ENCODE results near the gene SLC27A1.
A peak's percentile ranks its signal among the peaks of the same experiment; 100 is the strongest.
"Not testable (repeated sequence)": the region's sequence is repeated elsewhere in the genome, so short reads cannot be mapped to it uniquely, and the experiment has no call there.

Gene SLC27A1

DNA sequence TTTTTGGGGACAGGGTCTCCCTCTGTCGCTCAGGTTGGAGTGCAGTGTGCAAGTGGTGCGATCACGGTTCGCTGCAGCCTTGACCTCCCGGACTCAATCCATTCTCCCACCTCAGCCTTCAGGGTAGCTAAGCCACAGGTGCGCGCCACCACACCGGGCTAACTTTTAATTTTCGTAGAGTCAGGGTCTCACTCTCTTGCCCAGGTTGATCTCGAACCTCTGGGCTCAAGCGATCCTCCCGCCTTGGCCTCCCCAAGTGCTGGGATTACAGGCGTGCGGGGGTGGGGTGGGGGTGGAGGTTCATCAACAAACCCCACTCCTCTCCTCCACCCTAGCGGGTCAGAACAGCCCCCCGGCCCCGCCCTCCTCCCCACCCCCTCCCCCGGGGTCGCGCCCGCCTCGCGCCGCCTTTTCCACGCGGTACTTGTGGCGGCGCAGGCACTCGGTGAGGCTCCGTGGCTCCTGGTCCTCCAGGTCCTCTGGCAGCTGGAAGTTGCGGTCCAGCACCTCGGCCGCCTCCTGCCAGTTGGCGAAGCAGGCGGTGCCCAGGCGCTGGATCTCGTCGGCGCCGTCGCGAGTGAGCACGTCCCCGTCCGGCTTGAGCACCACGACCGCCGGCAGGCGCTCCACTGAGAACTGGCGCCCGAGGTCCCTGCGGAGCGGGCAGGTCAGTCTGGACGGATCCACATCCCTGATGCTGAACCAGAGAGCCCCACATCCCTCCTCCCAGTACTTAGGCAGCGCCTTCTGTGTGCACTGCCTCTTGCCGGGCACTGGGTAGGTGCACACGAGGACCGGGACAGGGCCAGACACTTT lies 14.8 kb upstream of the SLC27A1 start:
- no peak for DNase-seq

DNA sequence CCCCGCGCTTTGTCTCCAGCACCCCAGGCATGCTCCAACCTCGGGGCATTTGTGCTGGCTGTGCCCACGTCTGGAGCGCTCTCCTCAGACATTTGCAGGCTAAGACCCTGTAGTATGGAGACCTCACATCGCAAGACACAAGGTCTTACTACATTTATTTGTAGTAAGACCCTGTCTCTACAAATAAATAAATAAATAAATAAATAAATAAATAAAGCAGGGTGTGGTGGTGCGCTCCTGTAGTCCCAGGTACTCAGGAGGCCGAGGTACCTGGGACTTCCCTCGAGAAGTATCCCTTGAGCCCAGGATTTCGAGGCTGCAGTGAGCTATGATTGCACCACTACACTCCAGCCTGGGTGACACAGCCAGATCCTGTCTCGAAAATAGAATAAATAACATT lies 14.2 kb upstream of the SLC27A1 start:
- no peak for DNase-seq

DNA sequence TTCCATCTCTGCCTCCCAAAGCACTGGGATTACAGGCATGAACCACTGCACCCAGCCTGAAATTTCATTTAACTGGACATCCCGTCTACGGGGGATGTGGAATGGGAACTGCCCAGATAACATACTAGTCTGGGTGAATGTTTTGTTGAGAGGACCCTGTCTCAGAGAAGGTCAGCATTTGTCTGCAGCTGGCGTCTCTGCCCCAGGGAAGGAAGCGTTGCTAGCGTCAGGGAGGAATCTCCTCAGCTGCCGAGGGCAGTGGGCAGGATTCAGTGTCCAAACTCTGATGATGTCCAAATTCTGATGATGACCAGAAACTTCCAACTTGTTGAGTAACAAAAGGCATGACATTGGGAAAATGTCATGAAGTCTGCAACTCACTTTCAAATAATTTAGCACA lies 12.7 kb upstream of the SLC27A1 start:
- no peak for DNase-seq

DNA sequence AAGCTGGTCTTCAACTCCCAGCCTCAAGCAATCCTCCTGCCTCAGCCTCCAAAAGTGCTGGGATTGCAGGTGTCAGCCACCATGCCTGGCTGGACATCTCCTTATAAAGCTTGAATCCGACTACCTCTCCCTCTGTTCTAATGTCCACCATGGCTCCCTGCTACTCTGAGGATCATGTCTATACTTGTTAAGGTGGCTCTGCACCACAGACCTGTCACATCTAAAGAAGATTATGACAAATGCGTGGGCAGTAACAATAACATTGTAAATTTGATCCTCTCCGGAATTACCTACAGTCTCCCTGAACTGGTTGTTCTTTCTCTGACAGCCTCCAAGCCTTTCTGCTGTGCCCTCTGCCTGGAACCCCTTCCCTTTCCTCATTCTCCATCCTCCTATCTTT lies 11.4 kb upstream of the SLC27A1 start:
- DNase-seq, result no peak

DNA sequence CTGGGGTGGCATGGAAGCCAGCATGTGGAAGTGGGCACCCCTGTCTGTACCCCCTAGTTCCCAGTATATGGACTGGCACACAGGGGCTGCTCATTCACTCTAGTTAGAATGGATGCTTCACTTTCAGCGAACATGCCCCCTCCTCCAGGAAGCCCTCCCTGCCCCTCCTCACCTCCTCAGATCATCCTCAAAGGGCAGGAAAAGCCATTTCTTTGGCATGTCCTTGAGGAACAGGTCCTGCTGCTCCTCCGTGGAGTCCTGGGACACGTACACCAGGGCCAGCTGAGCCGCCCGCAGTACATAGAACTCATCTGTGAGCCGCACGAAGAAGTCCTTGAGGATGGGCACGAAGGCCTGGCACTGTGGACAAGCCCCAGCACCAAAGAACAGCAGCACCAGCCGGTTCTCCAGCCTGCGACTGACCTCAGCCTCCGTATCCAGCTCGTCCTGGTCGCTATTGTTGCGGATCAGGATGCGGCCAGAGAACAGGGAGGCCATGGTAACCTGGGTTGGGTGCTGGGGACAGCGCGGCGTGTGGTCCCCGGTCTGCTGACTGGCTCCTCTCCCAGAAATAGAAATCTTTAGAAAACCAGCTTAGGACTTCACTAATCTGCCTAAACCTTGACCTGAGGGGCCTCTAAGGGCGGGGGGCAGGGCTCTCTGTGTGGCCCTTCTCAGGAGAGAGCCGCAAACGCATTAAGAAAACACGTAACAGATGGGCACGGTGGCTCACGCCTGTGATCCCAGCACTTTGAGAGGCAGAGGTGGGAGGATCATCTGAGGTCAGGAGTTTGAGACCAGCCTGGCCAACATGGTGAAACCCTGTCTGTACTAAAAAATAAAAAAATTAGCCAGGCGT lies 9.7 kb upstream of the SLC27A1 start, which contains the start of gene NXNL1:
NXNL1 (minus strand) TSS at position 555 of the 859 bp plus-strand sequence; CDS start at position 498, 57 bp downstream.
- no peak for DNase-seq

DNA sequence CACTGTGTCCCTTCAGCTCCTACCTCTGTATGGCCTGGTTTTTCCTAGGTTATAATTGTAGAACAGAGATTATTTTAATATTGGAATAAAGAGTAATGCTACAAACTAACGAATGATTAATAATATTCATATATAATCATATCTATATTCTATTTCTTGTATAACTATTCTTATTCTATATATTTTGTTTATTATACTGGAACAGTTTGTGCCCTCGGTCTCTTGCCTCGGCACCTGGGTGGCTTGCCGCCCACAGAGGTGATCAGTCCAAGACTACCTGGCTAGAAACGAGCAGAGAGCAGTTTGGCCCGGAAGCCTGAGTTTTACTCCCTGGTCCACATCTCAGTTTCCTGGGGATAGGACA lies 3.9 kb upstream of the SLC27A1 start:
- DNase-seq, result no peak

DNA sequence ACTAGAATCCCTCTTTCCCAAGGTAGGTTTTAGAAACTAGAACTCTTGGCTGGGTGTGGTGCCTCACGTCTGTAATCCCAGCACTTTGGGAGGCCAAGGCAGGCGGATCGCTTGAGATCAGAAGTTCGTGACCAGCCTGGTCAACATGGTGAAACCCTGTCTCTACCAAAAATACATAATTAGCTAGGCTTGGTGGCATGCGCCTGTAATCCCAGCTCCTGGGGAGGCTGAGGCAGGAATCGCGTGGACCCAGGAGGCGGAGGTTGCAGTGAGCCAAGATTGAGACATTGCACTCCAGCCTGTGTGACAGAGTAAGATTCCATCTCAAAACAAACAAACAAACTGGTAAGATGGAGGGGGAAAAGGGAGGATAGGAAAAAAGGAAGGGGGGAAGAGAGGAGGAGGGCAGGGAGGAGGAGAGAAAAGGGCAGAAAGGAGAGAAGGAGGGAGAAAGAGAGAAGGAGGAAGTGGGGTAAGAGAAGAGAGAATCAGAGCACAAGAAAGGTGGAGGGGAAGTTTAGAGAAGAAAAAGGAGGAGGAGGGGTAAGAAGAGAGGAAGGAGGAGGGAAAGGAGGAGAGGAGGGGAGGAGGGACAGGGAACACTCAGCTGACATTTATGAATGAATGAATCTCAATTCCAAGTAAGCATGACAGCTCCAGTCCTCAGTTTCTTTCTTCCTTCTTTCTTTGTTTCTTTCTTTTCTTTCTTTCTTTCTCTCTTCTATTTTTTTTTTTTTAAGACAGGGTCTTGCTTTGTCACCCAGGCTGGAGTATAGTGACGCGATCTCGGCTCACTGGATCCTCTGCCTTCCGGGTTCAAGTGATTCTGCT lies 2.6 kb upstream of the SLC27A1 start:
- DNase-seq, result no peak

DNA sequence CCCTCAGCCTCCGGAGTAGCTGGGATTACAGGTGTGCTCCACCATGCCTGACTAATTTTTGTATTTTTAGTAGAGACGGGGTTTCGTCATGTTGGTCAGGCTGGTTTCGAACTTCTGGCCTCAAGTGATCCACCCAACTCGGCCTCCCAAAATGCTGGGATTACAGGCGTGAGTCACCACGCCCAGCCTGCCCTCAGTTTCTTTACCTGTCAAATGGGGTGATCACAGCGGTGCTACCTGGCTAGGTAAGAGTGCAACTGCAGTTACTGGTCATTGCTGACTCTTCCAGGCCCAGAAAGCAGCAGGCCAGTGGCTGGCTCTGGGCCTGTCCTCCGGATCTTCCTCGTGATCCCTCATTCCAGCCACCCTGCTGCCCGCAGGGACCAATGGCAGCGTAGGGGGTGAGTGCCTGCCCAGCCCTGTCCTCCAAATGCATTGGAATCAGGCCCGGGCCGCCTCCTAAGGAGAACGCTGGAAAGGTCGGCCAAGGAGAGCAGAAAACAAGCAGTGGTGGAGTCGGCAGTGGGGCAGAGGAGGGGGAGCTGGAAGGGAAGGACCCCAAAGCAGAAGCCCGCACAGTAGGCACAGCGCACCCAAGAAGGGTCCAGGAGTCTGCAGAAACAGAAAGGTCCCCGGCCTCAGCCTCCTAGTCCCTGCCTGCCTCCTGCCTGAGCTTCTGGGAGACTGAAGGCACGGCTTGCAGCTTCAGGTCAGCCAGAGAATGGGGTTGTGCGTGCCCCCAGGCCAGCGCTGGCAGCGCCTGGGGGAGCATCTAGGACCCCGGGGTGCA lies 1.8 kb upstream of the SLC27A1 start:
- DNase-seq, result peak in 48 of 56 donors; percentile 5 to 76 (median 46)

DNA sequence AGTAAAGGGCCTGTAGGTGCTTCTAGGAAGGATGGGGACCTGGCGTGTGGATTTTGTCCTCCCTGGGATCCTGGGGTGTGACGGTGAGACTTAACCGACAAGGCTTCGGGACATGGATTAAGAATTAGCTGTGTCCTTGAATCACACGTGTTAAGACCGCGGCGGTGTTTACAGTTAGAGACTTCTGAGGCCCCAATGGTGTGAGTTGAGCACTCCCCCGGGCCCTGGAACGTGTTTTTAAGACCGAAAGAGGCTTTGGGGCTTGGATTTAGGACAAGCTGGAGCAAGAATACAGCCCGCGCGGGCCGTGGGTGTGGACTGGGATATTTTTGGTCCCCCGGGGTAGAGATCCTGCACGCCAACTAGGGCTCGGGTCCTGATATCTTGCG lies 1.2 kb upstream of the SLC27A1 start:
- DNase-seq, result peak in 1 of 56 donors; percentile 24

DNA sequence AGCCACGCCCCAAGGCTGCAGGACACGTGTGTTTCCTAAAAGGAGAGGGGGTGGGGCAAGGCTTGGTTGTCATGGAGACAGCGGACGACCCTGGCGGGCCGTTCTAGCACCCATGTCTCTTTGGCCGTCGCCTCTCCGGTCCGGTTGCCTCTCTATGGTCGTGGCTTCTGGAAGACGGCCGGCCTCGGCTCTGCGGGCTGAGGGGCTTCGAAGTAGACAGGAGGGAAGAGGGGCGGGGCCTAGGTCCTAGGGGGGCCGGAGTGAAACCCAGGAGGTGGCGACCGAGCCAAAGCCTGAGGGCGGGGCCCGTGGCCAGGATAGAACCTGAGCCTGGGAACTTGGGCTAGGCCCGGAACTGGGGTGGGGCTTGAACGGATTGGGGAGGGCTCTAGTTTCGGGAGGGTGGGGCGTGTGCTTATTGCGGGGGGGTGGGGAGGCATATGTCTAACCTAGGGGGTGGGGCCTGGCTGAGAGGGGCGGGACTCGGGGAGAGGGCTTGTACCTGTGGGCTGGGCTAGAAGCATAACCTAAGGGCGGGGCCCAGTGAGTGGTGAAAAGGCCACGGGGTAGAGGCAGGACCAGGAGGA lies 750 bp upstream of the SLC27A1 start:
- peak in 53 of 56 donors; percentile 48 to 99 (median 91) for DNase-seq

DNA sequence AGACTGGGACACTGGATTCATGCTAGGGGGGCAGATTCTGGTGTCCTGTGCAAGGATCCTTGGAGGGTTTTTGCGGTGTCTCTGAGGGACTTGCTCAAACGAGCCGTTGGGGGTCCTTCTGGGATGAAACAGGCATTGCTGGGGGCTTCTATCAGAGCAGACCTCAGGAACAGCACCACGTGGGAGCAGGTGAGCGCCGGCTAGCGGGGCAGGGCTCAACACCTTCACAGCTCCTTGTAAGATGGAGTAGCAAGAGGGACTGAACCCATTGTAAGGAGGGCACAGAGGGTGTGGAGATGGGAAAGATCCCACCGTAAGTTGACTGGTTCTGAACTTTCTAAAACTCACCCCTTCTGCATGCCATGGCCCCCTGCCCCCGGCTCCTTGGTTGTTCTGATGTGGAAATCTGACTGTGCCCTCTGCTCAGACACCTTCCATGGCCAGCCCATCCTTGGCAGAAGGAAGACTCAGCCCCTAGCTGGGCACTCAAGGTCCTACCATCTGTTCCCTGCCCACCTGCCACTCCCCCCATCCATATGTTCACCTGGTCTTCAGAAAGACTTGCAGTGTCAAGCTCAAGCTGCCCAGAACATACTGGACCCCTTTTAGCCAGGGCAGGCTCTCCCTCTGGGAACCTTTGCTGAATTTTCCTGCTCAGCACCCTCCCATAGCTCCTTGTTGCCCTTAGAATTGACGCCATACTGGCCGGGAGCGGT lies 1.2 kb downstream of the SLC27A1 start:
- no peak for DNase-seq

DNA sequence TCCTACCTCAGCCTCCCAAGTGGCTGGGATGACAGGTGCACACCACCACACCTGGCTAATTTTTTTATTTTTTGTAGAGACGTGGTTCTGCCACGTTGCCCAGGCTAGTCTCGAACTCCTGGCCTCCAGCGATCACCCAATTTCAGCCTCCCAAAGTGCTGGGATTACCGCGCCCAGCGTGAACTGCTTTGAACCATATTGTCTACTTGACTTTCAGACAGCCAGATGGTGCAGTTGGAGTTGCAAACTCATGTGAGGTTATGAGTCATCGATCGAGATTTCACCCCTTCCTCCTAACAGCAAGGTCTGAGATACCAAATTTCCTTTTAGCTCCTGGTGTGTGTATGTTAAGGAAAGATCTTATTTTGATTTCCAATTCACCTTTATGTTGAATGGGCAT lies 2.7 kb downstream of the SLC27A1 start:
- DNase-seq, result no peak

DNA sequence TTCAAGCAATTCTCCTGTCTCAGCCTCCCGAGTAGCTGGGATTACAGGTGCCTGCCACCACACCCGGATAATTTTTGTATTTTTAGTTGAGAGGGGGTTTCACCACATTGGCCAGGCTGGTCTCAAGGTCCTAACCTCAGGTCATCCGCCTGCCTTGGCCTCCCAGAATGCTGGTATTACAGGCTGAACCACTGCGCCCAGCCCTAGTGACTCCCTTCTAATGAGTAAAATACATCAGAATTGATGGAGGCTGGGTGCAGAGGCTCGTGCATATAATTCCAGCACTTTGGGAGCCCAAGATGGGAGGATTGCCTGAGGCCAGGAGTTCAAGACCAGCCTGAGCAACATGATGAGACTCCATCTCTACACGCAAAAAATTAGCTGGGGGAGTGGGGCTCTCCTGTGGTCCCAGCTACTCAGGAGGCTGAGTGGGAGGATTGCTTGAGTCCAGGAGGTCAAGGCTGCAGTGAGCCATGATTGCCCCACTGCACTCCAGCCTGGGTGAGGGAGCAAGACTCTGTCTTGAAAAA lies 4.8 kb downstream of the SLC27A1 start:
- DNase-seq, result not testable (repeated sequence)

DNA sequence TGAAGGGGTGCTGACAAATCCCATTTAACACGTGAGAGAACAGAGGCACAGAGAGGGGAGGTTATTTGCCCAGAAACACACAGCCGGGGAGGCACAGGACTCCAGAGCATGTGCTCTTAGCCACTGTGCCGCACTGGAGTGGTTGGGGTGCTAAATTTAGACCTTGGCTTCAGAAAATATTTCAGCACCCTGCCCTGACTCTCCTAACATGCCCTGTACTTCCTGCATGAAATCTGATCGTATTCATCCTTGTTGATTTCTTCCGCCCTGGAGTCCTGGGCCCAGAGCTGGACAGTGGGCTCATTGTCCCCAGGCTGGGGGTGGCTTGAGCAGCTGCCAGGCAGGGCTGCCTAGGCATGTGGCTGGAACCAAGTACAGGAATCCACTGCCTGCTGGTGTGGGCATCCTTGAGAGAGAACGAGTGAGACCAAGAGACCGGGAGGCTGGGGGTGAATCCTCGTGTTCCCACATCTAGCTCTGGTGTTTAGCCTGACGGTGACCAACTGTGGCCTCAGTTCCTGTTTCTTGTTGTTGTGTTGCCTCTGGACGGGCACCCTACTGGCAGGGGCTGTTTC lies 5.3 kb downstream of the SLC27A1 start:
- DNase-seq, result peak; percentile 26 to 94 (median 86)

DNA sequence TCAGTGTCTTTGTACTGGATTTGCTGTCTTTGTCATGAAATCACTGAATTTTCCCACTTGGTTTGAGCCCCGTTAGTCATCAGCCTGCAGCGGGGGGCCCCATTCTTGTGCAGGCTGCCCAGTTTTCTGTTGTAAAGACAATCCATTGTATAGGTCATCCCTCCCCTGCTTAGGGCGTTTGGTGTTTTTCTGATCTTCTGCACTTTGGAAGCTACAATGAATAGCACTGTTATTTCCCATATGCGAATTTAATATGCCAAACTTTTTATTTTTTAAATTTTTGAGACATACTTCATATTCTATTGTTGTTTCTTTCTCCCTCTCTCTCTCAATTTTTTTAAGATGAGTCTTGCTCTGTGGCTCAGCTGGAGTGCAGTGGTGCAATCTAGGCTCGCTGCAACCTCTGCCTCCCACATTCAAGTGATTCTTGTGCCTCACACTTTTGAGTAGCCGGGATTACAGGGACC lies 9.0 kb downstream of the SLC27A1 start:
- DNase-seq, result peak in 33 of 56 donors; percentile 6 to 78 (median 39)

DNA sequence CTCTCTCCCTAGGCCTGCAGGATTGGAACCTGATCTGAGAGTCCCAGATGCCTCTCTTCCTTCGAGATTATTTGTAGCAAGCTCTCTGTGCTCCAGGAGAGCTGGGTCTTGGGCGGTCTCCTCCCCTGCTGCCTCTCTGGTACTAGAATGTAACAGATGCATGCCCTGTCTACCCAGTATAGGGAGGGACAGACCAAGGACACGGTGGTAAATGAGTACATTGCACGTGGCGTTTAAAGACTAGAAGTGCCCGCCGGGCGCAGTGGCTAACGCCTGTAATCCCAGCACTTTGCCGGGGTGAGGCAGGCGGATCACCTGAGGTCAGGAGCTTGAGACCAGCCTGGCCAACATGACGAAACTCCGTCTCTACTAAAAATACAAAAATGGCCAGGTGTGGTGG lies 11.7 kb downstream of the SLC27A1 start:
- no peak for DNase-seq

DNA sequence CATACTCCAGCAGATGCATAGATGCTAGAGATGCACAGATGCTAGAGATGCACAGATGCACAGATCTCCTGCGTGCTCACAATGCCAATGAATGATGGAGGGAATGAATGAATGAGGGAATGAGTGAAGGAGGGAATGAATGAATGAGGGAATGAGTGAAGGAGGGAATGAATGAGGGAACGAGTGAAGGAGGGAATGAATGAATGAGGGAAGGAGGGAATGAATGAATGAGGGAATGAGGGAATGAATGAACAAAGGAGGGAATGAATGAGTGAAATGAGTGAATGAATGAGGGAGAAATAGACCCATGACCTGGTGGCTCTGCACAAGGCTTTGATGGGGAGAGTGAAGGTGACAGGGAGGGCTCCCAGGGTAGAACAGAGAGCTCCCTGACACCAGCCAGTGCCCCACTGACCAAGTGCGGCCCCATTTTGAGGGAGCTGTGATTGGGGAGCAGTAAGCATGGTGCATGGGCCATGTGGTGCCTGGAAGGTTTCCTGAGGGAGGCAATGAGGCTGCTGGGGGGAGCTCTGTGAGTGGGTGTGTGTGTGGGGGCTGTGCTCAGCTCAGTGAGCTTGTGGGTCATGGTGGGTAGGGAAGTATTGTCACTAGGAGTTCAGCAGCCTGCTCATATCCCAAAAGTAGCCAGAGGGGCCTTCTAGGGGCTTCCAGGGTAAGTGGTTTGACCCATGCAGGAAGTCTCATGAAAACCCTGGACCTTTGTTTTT lies 12.7 kb downstream of the SLC27A1 start:
- no peak for DNase-seq

DNA sequence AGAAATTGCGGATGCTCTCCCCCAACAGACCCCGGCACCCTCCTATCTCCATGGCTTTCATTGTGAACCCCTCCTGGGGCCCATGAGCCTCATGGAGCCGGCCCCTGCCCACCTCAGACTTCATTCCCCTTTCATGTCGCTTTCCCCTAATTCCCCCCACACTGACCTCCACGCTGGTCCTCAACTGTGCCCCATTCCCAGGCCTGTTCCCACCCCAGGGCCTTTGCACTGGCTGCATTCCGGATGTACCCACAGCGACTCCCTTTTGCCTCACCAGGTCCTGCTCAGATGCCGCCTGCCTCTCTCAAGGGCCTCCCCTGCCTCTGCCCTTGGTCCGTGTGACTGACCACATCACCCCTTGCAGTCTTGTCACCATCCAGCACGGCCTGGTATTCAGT lies 13.3 kb downstream of the SLC27A1 start:
- no peak for DNase-seq

All from nucleus accumbens (tissue), 56 donors.